ENCODE results near the gene POLR3A.
"Not testable (repeated sequence)": the region's sequence is repeated elsewhere in the genome, so short reads cannot be mapped to it uniquely, and the experiment has no call there.

Gene POLR3A

DNA sequence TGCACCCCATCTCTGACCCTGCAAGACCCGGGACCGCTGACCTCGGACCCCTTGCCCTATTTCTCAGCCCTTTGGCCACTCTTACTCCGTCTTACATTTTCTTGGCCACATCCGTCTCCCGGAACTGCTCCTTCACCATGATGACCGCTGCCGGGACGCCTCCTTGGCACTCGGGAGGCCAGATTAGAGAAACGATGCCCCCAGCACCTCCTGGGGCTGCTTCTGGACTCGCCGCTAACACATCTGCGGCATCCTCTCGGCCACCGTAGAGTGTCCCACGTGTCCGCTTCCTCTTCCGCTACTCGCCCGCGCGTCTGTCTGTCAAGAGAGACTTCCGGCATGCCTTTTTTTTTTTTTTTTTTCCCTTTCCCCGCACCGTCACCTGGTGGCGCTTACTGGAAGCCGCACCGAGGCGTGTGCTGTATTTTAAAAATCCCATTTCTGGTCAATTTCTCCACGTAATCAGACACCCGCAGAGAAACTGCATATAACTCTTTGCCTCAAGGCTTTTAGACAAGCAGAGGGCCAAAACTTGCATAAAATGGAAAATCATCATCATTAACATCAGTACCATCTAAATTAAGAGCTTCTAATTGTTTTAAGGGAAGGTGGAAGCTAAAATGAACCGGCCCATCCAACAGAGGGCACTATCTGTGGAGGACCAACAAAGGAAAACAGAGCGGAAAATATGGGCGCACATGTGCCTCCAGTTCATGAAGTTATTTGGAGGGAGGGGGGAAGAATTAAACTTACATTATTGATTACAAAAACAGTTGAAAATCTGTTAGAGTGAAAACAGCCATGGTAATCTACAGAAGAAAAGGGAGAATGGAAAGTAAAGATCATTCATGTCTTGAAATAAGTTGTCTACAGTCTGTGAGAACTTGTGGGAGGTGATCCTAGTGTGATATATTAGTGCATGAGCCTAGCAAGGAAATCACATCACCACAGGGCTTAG, at the start of gene POLR3A:
TSS of gene POLR3A (minus strand) at position 247 of the 958 bp plus-strand sequence. CDS start at position 139, 108 bp downstream.
- H3K27ac ChIP-seq = peak within 1 kb of the TSS; percentile 59
- DNase-seq (ENCODE audit: low read depth, low spot score) = peak; percentile 97

DNA sequence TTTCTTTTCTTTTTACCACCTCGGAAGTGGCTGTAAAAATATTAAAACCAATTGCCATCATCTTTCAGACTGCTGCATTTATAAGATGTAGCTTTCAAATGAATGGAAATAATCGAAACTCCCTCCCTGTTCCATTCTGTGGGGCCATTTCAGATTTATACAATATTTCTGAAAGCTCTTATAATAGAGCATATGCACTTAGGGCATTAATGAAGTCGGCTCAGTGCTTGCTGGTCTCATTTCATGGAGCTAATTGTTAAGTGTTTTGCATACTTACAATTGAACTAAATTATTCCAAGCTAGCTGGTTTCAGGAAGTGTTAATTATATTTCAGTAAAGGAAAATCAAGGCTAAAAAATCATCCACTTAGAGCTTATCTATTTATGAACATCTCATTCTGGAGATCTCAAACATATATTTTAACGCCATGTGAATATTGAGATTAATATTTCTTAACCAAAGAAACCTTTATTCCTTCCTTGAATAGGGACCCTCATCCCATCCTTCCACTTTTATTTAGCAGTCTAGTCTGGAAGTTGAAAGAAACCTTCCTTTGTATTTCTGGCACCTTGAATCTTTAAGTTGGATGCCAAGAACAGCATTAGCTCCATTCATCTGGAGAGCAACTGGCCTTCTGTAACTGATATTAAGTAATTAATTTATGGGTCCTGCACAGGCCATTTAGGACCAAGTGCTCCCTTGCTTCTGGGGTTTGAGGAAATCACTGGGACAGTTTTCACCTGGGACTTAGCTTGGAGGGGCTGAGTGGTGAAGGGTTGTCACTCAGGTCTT, 49.4 kb upstream of the POLR3A start:
- no peak overlapping the region for H3K27ac ChIP-seq
- no peak for DNase-seq (ENCODE audit: low read depth, low spot score)

DNA sequence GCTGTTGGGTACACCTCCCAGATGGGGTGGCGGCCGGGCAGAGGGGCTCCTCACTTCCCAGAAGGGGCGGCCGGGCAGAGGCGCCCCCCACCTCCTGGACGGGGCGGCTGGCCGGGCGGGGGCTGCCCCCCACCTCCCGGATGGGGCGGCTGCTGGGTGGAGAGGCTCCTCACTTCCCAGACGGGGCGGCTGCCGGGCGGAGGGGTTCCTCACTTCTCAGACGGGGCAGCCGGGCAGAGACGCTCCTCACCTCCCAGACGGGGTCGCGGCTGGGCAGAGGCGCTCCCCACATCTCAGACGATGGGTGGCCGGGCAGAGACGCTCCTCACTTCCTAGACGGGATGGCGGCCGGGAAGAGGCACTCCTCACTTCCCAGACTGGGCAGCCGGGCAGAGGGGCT, 46.5 kb upstream of the POLR3A start:
- DNase-seq (ENCODE audit: low read depth, low spot score); H3K27ac ChIP-seq: not testable (repeated sequence)

DNA sequence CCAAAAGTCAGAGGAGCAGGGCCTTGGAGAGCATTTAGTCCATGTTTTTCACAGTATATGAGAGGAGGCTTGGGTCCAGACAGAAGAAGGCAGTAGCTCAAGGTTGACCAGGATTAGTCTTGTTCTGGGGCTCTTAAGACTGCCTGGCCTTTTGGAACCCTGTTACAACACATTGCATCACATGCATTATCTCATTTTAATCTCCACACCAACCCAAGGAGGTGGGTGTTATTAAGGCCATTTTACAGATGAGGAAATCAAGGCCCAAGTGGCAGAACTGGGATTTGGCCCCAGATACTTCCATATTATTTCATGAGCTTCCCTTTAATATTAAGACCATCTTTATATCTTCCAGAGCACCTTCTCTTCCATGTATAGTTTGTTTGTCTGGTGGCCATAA, 43.2 kb upstream of the POLR3A start:
- no peak overlapping the region for H3K27ac ChIP-seq
- no peak for DNase-seq (ENCODE audit: low read depth, low spot score)

DNA sequence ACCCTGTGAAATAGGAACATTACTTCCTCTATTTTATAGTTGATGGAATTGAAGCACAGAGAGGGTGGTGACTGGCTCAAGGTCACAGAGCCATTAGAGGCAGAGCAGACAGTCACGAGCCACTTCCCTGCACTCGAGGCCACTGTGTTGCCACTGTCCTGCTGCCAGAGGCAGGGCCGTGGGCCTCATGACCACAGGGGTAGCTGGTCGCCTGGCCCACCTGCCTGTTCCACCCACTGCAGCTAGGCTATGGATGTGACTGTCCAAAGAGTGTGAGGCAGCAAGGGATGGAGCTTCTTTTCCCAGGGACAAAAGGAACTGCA, 42.5 kb upstream of the POLR3A start:
- H3K27ac ChIP-seq = no peak overlapping the region
- no peak for DNase-seq (ENCODE audit: low read depth, low spot score)

DNA sequence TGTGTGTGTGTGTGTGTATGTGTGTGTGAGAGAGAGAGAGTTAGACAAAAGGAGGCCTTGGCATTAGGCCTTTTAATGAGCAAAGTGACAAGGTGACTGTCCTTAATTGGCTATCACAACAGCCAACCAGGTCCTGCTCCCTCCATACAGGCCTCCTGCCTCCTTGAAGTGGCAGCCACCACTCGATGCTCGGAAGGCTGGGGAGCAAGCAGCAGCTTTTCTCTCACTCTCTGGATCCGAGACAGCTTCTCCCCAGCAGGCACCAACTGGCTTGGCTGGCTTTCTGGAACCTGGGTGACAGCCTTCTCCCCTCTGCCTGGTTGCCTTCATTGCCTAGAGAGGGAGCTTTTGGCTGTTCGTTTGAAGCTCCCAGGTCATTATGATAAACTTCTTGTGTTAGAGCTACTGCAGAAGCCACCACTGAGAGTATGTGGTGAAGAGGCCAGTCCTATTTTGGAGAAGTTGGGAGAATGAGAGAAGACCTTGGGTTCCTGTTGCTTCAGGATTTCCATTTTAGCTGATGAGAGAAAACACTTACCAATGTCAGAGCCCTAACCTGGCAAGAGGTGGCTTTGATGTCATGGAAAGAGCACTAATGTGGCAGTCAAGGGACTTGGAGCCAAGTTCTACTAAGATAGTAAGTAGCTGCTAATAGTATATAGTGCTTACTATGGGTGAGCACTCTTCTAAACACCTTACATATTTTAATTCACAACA, 42.0 kb upstream of the POLR3A start:
- no peak for DNase-seq (ENCODE audit: low read depth, low spot score)
- H3K27ac ChIP-seq = no peak overlapping the region

DNA sequence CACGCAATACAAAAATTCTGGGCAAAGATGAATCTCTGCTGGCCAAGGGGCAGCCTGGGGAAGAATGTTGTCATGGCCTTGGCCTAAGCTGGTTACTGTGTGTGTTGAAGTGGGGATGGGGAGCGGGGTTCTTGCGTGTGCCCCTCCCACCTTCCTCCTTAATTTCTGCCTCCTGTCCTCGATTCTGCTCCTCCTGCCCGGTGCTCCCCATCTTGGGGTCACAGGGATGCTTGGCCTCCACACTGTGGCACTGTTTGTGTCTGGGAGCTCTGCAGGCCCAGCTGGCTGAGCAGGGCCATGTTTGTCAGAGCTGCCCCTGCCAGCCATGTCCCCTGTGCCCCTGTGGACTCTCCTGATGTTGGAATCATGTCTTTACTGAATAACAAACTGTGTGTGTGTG, 41.4 kb upstream of the POLR3A start:
- no peak overlapping the region for H3K27ac ChIP-seq
- DNase-seq (ENCODE audit: low read depth, low spot score) = no peak

GRCh38 chr10:78070064-78070463, 40.7 kb upstream of the POLR3A start:
- DNase-seq (ENCODE audit: low read depth, low spot score); H3K27ac ChIP-seq: not testable (repeated sequence)

DNA sequence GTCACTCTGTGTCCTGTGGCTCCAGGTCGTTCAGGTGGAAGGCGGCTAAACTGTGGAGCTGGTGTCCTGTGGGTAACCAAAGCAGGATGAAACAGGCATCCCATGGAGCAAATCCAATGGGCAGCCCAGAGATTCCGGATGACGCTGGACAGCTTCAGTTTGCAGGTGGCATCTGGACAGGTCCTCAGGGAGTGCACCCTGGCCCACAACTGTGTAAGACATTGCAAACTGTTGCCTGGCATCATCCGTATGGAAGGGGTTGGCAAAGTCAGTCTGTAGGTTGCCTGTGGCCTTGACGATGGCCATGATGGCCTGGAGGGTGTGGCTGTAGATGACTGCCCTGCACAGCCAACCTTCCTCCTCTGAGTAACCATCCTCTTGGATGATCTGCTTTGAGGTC, 39.8 kb upstream of the POLR3A start:
- DNase-seq (ENCODE audit: low read depth, low spot score) = no peak
- H3K27ac ChIP-seq = no peak overlapping the region

DNA sequence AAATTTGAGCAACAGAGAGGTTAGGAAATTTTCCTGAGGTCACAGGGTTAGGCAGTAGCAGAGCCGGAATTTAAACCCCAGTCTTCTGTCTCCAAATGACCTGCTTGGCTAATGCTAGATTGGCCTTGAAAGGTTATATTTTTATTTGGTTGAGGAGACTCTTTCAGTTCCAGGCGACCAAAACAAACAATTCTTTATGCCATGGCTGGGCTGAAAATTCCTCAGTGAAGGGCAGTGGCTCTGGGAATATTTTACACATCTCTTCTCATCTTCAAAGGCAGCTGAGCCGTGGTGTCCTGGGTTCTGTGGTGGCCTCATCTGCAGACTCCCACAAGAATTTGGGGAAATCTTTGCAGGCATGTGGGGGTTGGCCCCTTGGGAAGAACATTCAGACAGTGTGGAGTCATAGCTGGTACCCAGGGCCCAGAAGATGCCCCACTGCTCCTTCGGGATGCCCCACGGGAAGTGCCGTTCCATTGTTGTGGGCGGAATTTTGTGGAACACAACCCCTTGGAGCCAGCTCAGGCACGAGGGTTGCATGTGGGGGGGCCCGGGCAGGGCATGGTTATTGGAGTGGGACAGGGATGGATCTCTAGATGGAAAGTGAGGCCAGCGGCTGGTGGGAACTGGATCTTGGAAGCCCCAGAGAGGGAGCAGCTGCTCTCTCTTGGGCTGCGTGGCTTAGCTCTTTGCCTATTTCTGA, 37.6 kb upstream of the POLR3A start:
- DNase-seq (ENCODE audit: low read depth, low spot score) = no peak
- no peak overlapping the region for H3K27ac ChIP-seq

DNA sequence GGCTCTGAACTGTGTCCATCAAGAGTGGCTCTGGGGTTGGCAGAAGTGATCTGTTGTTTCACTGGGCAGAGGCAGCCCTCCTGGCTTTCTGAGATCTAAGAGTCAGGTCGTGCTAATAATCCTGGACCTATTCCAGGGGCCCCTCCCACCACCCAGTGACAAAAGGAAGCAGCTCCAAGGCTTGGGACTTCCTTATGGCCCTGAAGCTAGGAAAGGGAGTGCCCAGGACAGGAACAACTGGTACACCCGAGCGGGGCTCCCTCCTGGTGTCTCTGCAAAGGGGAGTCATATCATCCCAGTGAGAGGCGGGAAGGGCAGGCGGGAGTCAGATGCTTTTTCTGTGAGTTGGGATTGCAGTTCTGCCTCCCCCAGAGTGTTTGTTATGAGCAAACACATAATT, 36.7 kb upstream of the POLR3A start:
- no peak for DNase-seq (ENCODE audit: low read depth, low spot score)
- no peak overlapping the region for H3K27ac ChIP-seq

DNA sequence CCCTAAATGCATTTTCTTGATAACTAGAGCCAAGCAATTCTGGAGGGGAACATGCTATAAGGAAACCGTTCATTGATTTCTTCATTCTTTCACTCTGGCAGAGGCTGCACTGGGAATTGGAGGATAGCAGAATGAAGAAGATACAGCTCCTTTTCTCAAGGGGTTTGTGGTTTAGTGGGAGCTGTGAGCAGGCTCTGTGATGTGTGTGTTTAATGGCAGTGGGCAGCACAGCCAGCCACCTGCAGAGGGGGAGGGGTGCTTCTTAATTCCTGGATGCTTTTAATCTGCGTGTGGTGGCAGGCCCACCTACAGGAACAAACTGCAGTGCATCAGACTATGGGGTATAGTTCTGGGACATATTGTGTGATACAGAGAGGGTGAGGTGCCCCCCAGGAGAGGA, 36.3 kb upstream of the POLR3A start:
- DNase-seq (ENCODE audit: low read depth, low spot score) = no peak
- no peak overlapping the region for H3K27ac ChIP-seq

DNA sequence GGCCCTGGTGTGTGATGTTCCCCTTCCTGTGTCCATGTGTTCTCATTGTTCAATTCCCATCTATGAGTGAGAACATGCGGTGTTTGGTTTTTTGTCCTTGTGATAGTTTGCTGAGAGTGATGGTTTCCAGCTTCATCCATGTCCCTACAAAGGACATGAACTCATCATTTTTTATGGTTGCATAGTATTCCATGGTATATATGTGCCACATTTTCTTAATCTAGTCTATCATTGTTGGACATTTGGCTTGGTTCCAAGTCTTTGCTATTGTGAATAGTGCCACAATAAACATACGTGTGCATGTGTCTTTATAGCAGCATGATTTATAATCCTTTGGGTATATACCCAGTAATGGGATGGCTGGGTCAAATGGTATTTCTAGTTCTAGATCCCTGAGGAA, 35.6 kb upstream of the POLR3A start:
- not testable (repeated sequence) for DNase-seq (ENCODE audit: low read depth, low spot score); H3K27ac ChIP-seq

DNA sequence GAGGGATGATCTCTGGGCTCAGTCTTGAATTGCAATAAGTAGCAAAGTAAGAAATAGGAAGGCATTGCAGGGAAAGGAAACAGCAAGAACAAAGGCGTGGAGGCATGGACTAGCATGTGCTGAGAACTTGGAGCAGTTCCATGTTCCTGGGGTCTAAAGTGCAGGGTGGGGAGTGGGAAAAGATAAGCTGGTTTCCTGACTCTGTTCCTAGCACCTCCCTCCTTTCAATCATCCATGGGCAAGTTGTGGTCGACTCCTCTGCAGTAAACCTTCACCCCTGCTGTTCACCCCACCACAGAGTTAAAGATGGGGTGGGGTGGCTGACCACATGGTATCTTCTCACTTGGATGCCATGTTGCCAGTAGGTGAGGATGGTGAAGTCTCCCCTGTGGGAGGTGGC, 33.9 kb upstream of the POLR3A start:
- H3K27ac ChIP-seq = no peak overlapping the region

GRCh38 chr10:78062296-78062695, 33.0 kb upstream of the POLR3A start:
- H3K27ac ChIP-seq = no peak overlapping the region
- no peak for DNase-seq (ENCODE audit: low read depth, low spot score)

More for the DNA sequence above, 33.9 kb upstream of the POLR3A start:
- DNase-seq (ENCODE audit: low read depth, low spot score) = no peak

GRCh38 chr10:78059906-78060702, 30.8 kb upstream of the POLR3A start:
- no peak for DNase-seq (ENCODE audit: low read depth, low spot score)
- H3K27ac ChIP-seq = no peak overlapping the region

GRCh38 chr10:78058562-78058961, 29.2 kb upstream of the POLR3A start:
- H3K27ac ChIP-seq = no peak overlapping the region
- DNase-seq (ENCODE audit: low read depth, low spot score) = no peak

- no peak for DNase-seq (ENCODE audit: low read depth, low spot score)
- H3K27ac ChIP-seq = no peak overlapping the region
These were observed 24.0 kb upstream of the POLR3A start for GRCh38 chr10:78053211-78053868.

DNA sequence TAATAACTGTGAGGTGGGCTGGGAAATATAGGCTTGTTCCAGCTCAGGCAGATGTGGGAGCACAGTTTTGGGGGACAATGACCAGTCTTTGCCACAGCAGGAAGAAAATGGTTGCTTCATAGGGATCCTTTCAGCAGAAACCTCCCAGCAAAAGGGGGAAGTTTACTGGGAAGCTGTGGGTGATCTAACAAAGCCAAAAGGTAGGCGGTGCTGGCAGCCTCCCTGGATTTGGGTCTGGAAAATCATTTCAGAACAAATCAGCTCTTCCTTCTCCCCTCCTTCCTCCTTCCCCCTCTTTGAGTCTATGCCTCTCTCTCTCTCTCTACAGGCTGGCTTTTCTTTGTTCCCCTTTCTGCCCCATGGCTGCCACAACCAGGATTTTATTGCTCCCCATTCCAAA, 20.5 kb upstream of the POLR3A start:
- no peak overlapping the region for H3K27ac ChIP-seq
- DNase-seq (ENCODE audit: low read depth, low spot score) = no peak

Measured in epithelial cell of prostate (primary cell).